ENCODE measurements around the gene DCAF17. TPM values are rescaled to one million over a fixed set of nuclear protein-coding genes. Genes with fewer than 3 reads are reported as not detected.

DCAF17 gene

GRCh38 chr2:171533331-171533730 lies 99.3 kb downstream of the DCAF17 start:
- H3K18ac ChIP-seq (ENCODE audit: low read depth in 1 of 2, low read length in 2 of 2) = no peak overlapping the region
- 100% methylated on average over 1 of the region's 1 CpG for WGBS
- no peak overlapping the region for H3K9ac ChIP-seq (ENCODE audit: low read length)
- H4K8ac ChIP-seq (ENCODE audit: low read length) = no peak overlapping the region
- H2BK12ac ChIP-seq (ENCODE audit: low read length in 2 of 2) = no peak overlapping the region
- no peak overlapping the region for H2AK5ac ChIP-seq (ENCODE audit: low read length, severe bottlenecking)
- H3K9me3 ChIP-seq (ENCODE audit: control insufficient read depth, low read length) = no peaks in the 10 kb centered on the region
- no peak overlapping the region for H4K91ac ChIP-seq (ENCODE audit: low read length)
- H2BK5ac ChIP-seq (ENCODE audit: low read depth, low read length, poor library complexity, severe bottlenecking) = no peak overlapping the region
- no peak overlapping the region for H2BK15ac ChIP-seq (ENCODE audit: low read depth, poor library complexity, severe bottlenecking)
- H3K79me1 ChIP-seq (replicated peaks; ENCODE audit: low read length, poor library complexity, severe bottlenecking) = peaks cover 21% of the 10 kb centered on the region
- H3K4ac ChIP-seq (ENCODE audit: low read depth in 1 of 2, low read length in 2 of 2) = no peak overlapping the region
- no peak overlapping the region for H3K4me2 ChIP-seq (ENCODE audit: low read length, poor library complexity, severe bottlenecking)
- H3K4me3 ChIP-seq (ENCODE audit: insufficient read depth in 1 of 2, low read depth in 1 of 2, low read length in 2 of 2) = no peak overlapping the region
- peaks cover 1% of the 10 kb centered on the region for H3K4me1 ChIP-seq (ENCODE audit: control insufficient read depth, insufficient read depth, low read depth, low read length)
- peaks cover 2 to 38% of the 10 kb centered on the region in 2 experiments for H3K36me3 ChIP-seq (ENCODE audit: control insufficient read depth in 1 of 2, insufficient read depth in 2 of 2, low read depth in 1 of 2, low read length in 2 of 2)
- DNase-seq = no peak
- H2AFZ ChIP-seq (ENCODE audit: low read depth, low read length) = no peak overlapping the region
- H3K27ac ChIP-seq (ENCODE audit: low read length, poor library complexity, severe bottlenecking) = no peak overlapping the region
- H3K27me3 ChIP-seq (ENCODE audit: control insufficient read depth in 1 of 2, insufficient read depth in 1 of 2, low read length in 2 of 2) = no peaks in the 10 kb centered on the region
- H3K14ac ChIP-seq (ENCODE audit: low read length in 2 of 2) = no peak overlapping the region
- no peak overlapping the region for H3K23ac ChIP-seq (ENCODE audit: low read length in 2 of 2)
- H2BK120ac ChIP-seq (ENCODE audit: low read depth, low read length) = no peak overlapping the region

Small RNA genes lying within 50 kb of the gene (small RNA-seq; reads per million reads assigned to genes)
- gene AC007969.2 (ENCODE audit: low read depth) = not detected

All from mesenchymal stem cell (in vitro differentiated cells and primary cell).